ENCODE data around the gene KANSL1.

The KANSL1 gene

GRCh38 chr17:46144246-46144645 lies 49.0 kb downstream of the KANSL1 start:
- peaks cover 59% of the 10 kb centered on the region for H3K4me1 ChIP-seq (ENCODE audit: control insufficient read depth, insufficient read depth, low read length, poor library complexity, severe bottlenecking)
- no peaks in the 10 kb centered on the region for H3K9me3 ChIP-seq (ENCODE audit: control insufficient read depth, low read length)
- no peak for DNase-seq
- H3K36me3 ChIP-seq (ENCODE audit: control insufficient read depth, insufficient read depth, low read length), result no peaks in the 10 kb centered on the region
- H3K27me3 ChIP-seq (replicated peaks; ENCODE audit: control insufficient read depth, insufficient read depth, low read length, poor library complexity, severe bottlenecking), result no peaks in the 10 kb centered on the region
- H3K27ac ChIP-seq (ENCODE audit: insufficient read depth, low read length, poor library complexity, severe bottlenecking), result no peak overlapping the region
- H3K4me3 ChIP-seq (ENCODE audit: insufficient read depth, low read depth, low read length, poor library complexity, severe bottlenecking), result no peak overlapping the region

- no peak for DNase-seq
- H3K4me3 ChIP-seq (ENCODE audit: insufficient read depth, low read depth, low read length, poor library complexity, severe bottlenecking), result no peak overlapping the region
- no peak overlapping the region for H3K27ac ChIP-seq (ENCODE audit: insufficient read depth, low read length, poor library complexity, severe bottlenecking)
- H3K4me1 ChIP-seq (ENCODE audit: control insufficient read depth, insufficient read depth, low read length, poor library complexity, severe bottlenecking), result peaks cover 56% of the 10 kb centered on the region
- no peaks in the 10 kb centered on the region for H3K9me3 ChIP-seq (ENCODE audit: control insufficient read depth, low read length)
- no peaks in the 10 kb centered on the region for H3K27me3 ChIP-seq (replicated peaks; ENCODE audit: control insufficient read depth, insufficient read depth, low read length, poor library complexity, severe bottlenecking)
- no peaks in the 10 kb centered on the region for H3K36me3 ChIP-seq (ENCODE audit: control insufficient read depth, insufficient read depth, low read length)
Measured at GRCh38 chr17:46143827-46144236, 49.4 kb downstream of the KANSL1 start.

- Histone ChIP-seq H3K27ac (ENCODE audit: insufficient read depth, low read length, poor library complexity, severe bottlenecking) (no peak overlapping the region), H3K4me3 (ENCODE audit: insufficient read depth, low read depth, low read length, poor library complexity, severe bottlenecking) (no peak overlapping the region), H3K36me3 (ENCODE audit: control insufficient read depth, insufficient read depth, low read length) (no peaks in the 10 kb centered on the region), H3K27me3 (replicated peaks; ENCODE audit: control insufficient read depth, insufficient read depth, low read length, poor library complexity, severe bottlenecking) (no peaks in the 10 kb centered on the region), H3K9me3 (ENCODE audit: control insufficient read depth, low read length) (no peaks in the 10 kb centered on the region), H3K4me1 (ENCODE audit: control insufficient read depth, insufficient read depth, low read length, poor library complexity, severe bottlenecking) (peaks cover 56% of the 10 kb centered on the region)
- no peak for DNase-seq
Measured at GRCh38 chr17:46141645-46142044, 51.6 kb downstream of the KANSL1 start.

- Histone ChIP-seq H3K27ac (ENCODE audit: insufficient read depth, low read length, poor library complexity, severe bottlenecking) (no peak overlapping the region), H3K36me3 (ENCODE audit: control insufficient read depth, insufficient read depth, low read length) (no peaks in the 10 kb centered on the region), H3K9me3 (ENCODE audit: control insufficient read depth, low read length) (no peaks in the 10 kb centered on the region), H3K27me3 (replicated peaks; ENCODE audit: control insufficient read depth, insufficient read depth, low read length, poor library complexity, severe bottlenecking) (no peaks in the 10 kb centered on the region), H3K4me3 (ENCODE audit: insufficient read depth, low read depth, low read length, poor library complexity, severe bottlenecking) (no peak overlapping the region), H3K4me1 (ENCODE audit: control insufficient read depth, insufficient read depth, low read length, poor library complexity, severe bottlenecking) (peaks cover 58% of the 10 kb centered on the region)
- DNase-seq, result no peak
Measured at GRCh38 chr17:46140645-46141197, 52.5 kb downstream of the KANSL1 start.

GRCh38 chr17:46139432-46140210 lies 53.6 kb downstream of the KANSL1 start:
- Histone ChIP-seq H3K4me3 (ENCODE audit: insufficient read depth, low read depth, low read length, poor library complexity, severe bottlenecking) (no peak overlapping the region), H3K27ac (ENCODE audit: insufficient read depth, low read length, poor library complexity, severe bottlenecking) (no peak overlapping the region), H3K4me1 (ENCODE audit: control insufficient read depth, insufficient read depth, low read length, poor library complexity, severe bottlenecking) (peaks cover 57% of the 10 kb centered on the region), H3K27me3 (replicated peaks; ENCODE audit: control insufficient read depth, insufficient read depth, low read length, poor library complexity, severe bottlenecking) (no peaks in the 10 kb centered on the region), H3K9me3 (ENCODE audit: control insufficient read depth, low read length) (no peaks in the 10 kb centered on the region), H3K36me3 (ENCODE audit: control insufficient read depth, insufficient read depth, low read length) (no peaks in the 10 kb centered on the region)
- DNase-seq, result no peak

- H3K4me1 ChIP-seq (ENCODE audit: control insufficient read depth, insufficient read depth, low read length, poor library complexity, severe bottlenecking), result peaks cover 52% of the 10 kb centered on the region
- H3K27ac ChIP-seq (ENCODE audit: insufficient read depth, low read length, poor library complexity, severe bottlenecking), result no peak overlapping the region
- no peak overlapping the region for H3K4me3 ChIP-seq (ENCODE audit: insufficient read depth, low read depth, low read length, poor library complexity, severe bottlenecking)
- no peak for DNase-seq
- no peaks in the 10 kb centered on the region for H3K36me3 ChIP-seq (ENCODE audit: control insufficient read depth, insufficient read depth, low read length)
- no peaks in the 10 kb centered on the region for H3K9me3 ChIP-seq (ENCODE audit: control insufficient read depth, low read length)
- no peaks in the 10 kb centered on the region for H3K27me3 ChIP-seq (replicated peaks; ENCODE audit: control insufficient read depth, insufficient read depth, low read length, poor library complexity, severe bottlenecking)
Measured at GRCh38 chr17:46138473-46138872, 54.8 kb downstream of the KANSL1 start.

- Histone ChIP-seq H3K4me1 (ENCODE audit: control insufficient read depth, insufficient read depth, low read length, poor library complexity, severe bottlenecking) (peaks cover 51% of the 10 kb centered on the region), H3K27me3 (replicated peaks; ENCODE audit: control insufficient read depth, insufficient read depth, low read length, poor library complexity, severe bottlenecking) (no peaks in the 10 kb centered on the region), H3K4me3 (ENCODE audit: insufficient read depth, low read depth, low read length, poor library complexity, severe bottlenecking) (no peak overlapping the region), H3K27ac (ENCODE audit: insufficient read depth, low read length, poor library complexity, severe bottlenecking) (no peak overlapping the region), H3K36me3 (ENCODE audit: control insufficient read depth, insufficient read depth, low read length) (no peaks in the 10 kb centered on the region), H3K9me3 (ENCODE audit: control insufficient read depth, low read length) (no peaks in the 10 kb centered on the region)
- no peak for DNase-seq
Measured at GRCh38 chr17:46136820-46137219, 56.4 kb downstream of the KANSL1 start.

GRCh38 chr17:46135879-46136563 lies 57.2 kb downstream of the KANSL1 start:
- Histone ChIP-seq H3K27me3 (replicated peaks; ENCODE audit: control insufficient read depth, insufficient read depth, low read length, poor library complexity, severe bottlenecking) (no peaks in the 10 kb centered on the region), H3K9me3 (ENCODE audit: control insufficient read depth, low read length) (no peaks in the 10 kb centered on the region), H3K36me3 (ENCODE audit: control insufficient read depth, insufficient read depth, low read length) (no peaks in the 10 kb centered on the region), H3K27ac (ENCODE audit: insufficient read depth, low read length, poor library complexity, severe bottlenecking) (no peak overlapping the region), H3K4me1 (ENCODE audit: control insufficient read depth, insufficient read depth, low read length, poor library complexity, severe bottlenecking) (peaks cover 46% of the 10 kb centered on the region), H3K4me3 (ENCODE audit: insufficient read depth, low read depth, low read length, poor library complexity, severe bottlenecking) (no peak overlapping the region)
- no peak for DNase-seq

- Histone ChIP-seq H3K9me3 (ENCODE audit: control insufficient read depth, low read length) (no peaks in the 10 kb centered on the region), H3K36me3 (ENCODE audit: control insufficient read depth, insufficient read depth, low read length) (no peaks in the 10 kb centered on the region), H3K27me3 (replicated peaks; ENCODE audit: control insufficient read depth, insufficient read depth, low read length, poor library complexity, severe bottlenecking) (no peaks in the 10 kb centered on the region), H3K27ac (ENCODE audit: insufficient read depth, low read length, poor library complexity, severe bottlenecking) (no peak overlapping the region), H3K4me3 (ENCODE audit: insufficient read depth, low read depth, low read length, poor library complexity, severe bottlenecking) (no peak overlapping the region), H3K4me1 (ENCODE audit: control insufficient read depth, insufficient read depth, low read length, poor library complexity, severe bottlenecking) (peaks cover 45% of the 10 kb centered on the region)
- DNase-seq, result no peak
Measured at GRCh38 chr17:46135126-46135812, 58.0 kb downstream of the KANSL1 start.

GRCh38 chr17:46129302-46129701 lies 63.9 kb downstream of the KANSL1 start:
- H3K27ac ChIP-seq (ENCODE audit: insufficient read depth, low read length, poor library complexity, severe bottlenecking), result no peak overlapping the region

More at GRCh38 chr17:46129302-46129701, 63.9 kb downstream of the KANSL1 start:
- Histone ChIP-seq H3K4me3 (ENCODE audit: insufficient read depth, low read depth, low read length, poor library complexity, severe bottlenecking) (no peak overlapping the region), H3K4me1 (ENCODE audit: control insufficient read depth, insufficient read depth, low read length, poor library complexity, severe bottlenecking) (peaks cover 24% of the 10 kb centered on the region), H3K36me3 (ENCODE audit: control insufficient read depth, insufficient read depth, low read length) (no peaks in the 10 kb centered on the region), H3K9me3 (ENCODE audit: control insufficient read depth, low read length) (no peaks in the 10 kb centered on the region), H3K27me3 (replicated peaks; ENCODE audit: control insufficient read depth, insufficient read depth, low read length, poor library complexity, severe bottlenecking) (no peaks in the 10 kb centered on the region)
- no peak for DNase-seq

All from effector memory CD4-positive, alpha-beta T cell (primary cell).